CD4-positive, alpha-beta T cell (primary cell): ENCODE data around the gene SLC35F2. TPM values are rescaled to one million over a fixed set of nuclear protein-coding genes. Genes with fewer than 3 reads are reported as not detected.

Source experiments
- ATAC-seq: fragments of 200-7000 bp; cut with Tn5 transposase; one replicate; pipeline ENCODE4 v1.10.0; 2022; ENCODE audit warnings: mild to moderate bottlenecking; ENCODE audit not compliant: poor library complexity
- CTCF ChIA-PET: fragments of 350-600 bp; sonication (Branson Sonifier 250); formaldehyde crosslinking; loops from one replicate; lab custom pipeline; 2021; ENCODE audit warnings: antibody characterized with exemption, inconsistent platforms; lab: Charles Lee
- POLR2A ChIA-PET: fragments of 350-600 bp; sonication (Branson Sonifier 250); formaldehyde crosslinking; loops from one replicate; lab custom pipeline; 2021; ENCODE audit warnings: antibody characterized with exemption, inconsistent platforms; lab: Charles Lee
- DNase-seq, 14 experiments: peaks; one replicate each; pipeline ENCODE4 v3.0.0-alpha.2; 2013 to 2020; ENCODE audit warnings: mixed read lengths in 2 of 14
- H3K27ac ChIP-seq, 2 donors: one replicate each; pipeline versions ENCODE4 v1.5.1 to v1.7.0; 2013; ENCODE audit warnings: low read length in 2 of 2, low read depth in 1 of 2, mild to moderate bottlenecking in 1 of 2
- H3K27me3 ChIP-seq, 2 experiments: 1 replicate in 1 of 2; 2 replicates in 1 of 2; pipeline versions ENCODE4 v1.6.1 to v1.7.0; 2013; ENCODE audit warnings: low read length in 2 of 2, control low read depth in 1 of 2, mild to moderate bottlenecking in 1 of 2, moderate library complexity in 1 of 2; ENCODE audit not compliant: insufficient read depth in 2 of 2, control insufficient read depth in 1 of 2
- H3K36me3 ChIP-seq: one replicate; pipeline ENCODE4 v1.6.1; 2013; ENCODE audit warnings: low read length, control low read depth; ENCODE audit not compliant: insufficient read depth
- H3K4me1 ChIP-seq: one replicate; pipeline ENCODE4 v1.6.1; 2013; ENCODE audit warnings: low read length, control low read depth; ENCODE audit not compliant: insufficient read depth
- H3K4me3 ChIP-seq: one replicate; pipeline ENCODE4 v1.5.1; 2013; ENCODE audit warnings: mild to moderate bottlenecking, low read length, moderate library complexity
- H3K9me3 ChIP-seq, 2 experiments: 1 replicate in 1 of 2; 2 replicates in 1 of 2; pipeline versions ENCODE4 v1.6.1 to v1.7.0; 2013; ENCODE audit warnings: low read length in 2 of 2, mild to moderate bottlenecking in 2 of 2, control low read depth in 1 of 2, moderate library complexity in 1 of 2; ENCODE audit not compliant: control insufficient read depth in 1 of 2, insufficient read depth in 1 of 2
- H3K27ac Mint-ChIP-seq: one replicate; pipeline ENCODE4 v1.8.0; 2020; ENCODE audit warnings: mixed read lengths
- H3K27me3 Mint-ChIP-seq: one replicate; pipeline ENCODE4 v1.8.0; 2021; ENCODE audit warnings: mixed read lengths
- H3K36me3 Mint-ChIP-seq: one replicate; pipeline ENCODE4 v1.8.0; 2021; ENCODE audit warnings: low read depth, mixed read lengths
- H3K4me1 Mint-ChIP-seq: one replicate; pipeline ENCODE4 v1.8.0; 2021; ENCODE audit warnings: low read depth, mixed read lengths
- H3K4me3 Mint-ChIP-seq: one replicate; pipeline ENCODE4 v1.8.0; 2020; ENCODE audit warnings: mild to moderate bottlenecking, mixed read lengths
- H3K9me3 Mint-ChIP-seq: one replicate; pipeline ENCODE4 v1.8.0; 2020; ENCODE audit warnings: mixed read lengths
- CTCF ChIP-seq: fragments of 200-600 bp; IDR thresholded peaks from one replicate; pipeline ENCODE4 v1.8.0; 2022; ENCODE audit warnings: antibody characterized with exemption, mild to moderate bottlenecking
- intact Hi-C, 2 experiments: fragments of 100-400 bp; cut with DNase I in 1 of 2; cut with micrococcal nuclease in 1 of 2; formaldehyde crosslinking; loops; one replicate each; pipeline versions ENCODE4 v1.15.1 to v1.9.0; 2023 to 2025; cut with DNase I, micrococcal nuclease
- total RNA-seq, 174 experiments: library from RNA in 2 of 174; stranded (reverse) in 2 of 174; gene quantifications; one replicate each; pipeline ENCODE4 v1.2.3 and lab custom pipeline; 2021 to 2026

SLC35F2 gene
- total RNA-seq, 2 experiments from 2014 or later: 2.8 to 3.0 TPM

DNA sequence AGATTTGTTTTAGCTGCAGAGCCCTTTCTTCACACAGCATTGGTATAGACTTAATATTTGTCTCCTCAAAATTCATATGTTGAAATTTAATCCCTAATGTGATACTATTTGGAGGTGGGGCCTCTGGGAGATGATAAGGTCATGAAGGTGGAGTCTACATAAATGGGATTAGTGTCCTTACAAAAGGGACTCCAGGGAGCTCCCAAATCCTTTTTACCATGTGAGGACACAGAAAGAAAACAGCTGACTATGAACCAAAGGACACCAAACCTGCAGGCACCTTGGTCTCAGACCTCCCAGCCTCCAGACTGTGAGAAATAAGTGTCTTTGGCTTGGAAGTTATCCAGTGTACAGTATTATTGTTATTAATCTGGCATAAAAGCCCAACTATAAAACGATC, 10.2 kb downstream of the SLC35F2 start:
- no peak for TF ChIP-seq CTCF
- Mint-ChIP-seq H3K9me3 (no peaks in the 10 kb centered on the region), H3K27me3 (no peaks in the 10 kb centered on the region), H3K4me3 (no peak overlapping the region), H3K4me1 (peaks cover 26% of the 10 kb centered on the region), H3K27ac (no peak overlapping the region), H3K36me3 (no peaks in the 10 kb centered on the region)
- Histone ChIP-seq H3K36me3 (no peaks in the 10 kb centered on the region), H3K4me1 (no peaks in the 10 kb centered on the region), H3K27me3 (no peaks in the 10 kb centered on the region), H3K4me3 (no peak overlapping the region), H3K27ac (no peak overlapping the region), H3K9me3 (no peaks in the 10 kb centered on the region)
- no peak for ATAC-seq
- intact Hi-C loops: no loop called here
- ChIA-PET POLR2A (no interaction called here), CTCF (no interaction called here)
- DNase-seq: no peak

- Mint-ChIP-seq H3K27me3 (no peaks in the 10 kb centered on the region), H3K9me3 (no peaks in the 10 kb centered on the region), H3K27ac (no peak overlapping the region), H3K36me3 (no peaks in the 10 kb centered on the region), H3K4me1 (peaks cover 33% of the 10 kb centered on the region), H3K4me3 (no peak overlapping the region)
- intact Hi-C loops: no loop called here
- TF ChIP-seq CTCF: no peak
- Histone ChIP-seq H3K9me3 (no peaks in the 10 kb centered on the region), H3K36me3 (no peaks in the 10 kb centered on the region), H3K4me1 (no peaks in the 10 kb centered on the region), H3K4me3 (no peak overlapping the region), H3K27me3 (no peaks in the 10 kb centered on the region), H3K27ac (no peak overlapping the region)
- CTCF ChIA-PET: no interaction called here
- POLR2A ChIA-PET: interaction anchor here (0.6 kb wide), 1 partner anchor 98 kb away, joined by 4 read pairs; no protein-coding TSS in a partner anchor
- DNase-seq (no peak), ATAC-seq (no peak)
Measured at GRCh38 chr11:107847184-107847583, 11.4 kb downstream of the SLC35F2 start.

GRCh38 chr11:107844041-107844440, 14.5 kb downstream of the SLC35F2 start:
- Mint-ChIP-seq H3K4me3 (no peak overlapping the region), H3K27ac (no peak overlapping the region), H3K27me3 (no peaks in the 10 kb centered on the region), H3K4me1 (peaks cover 39% of the 10 kb centered on the region), H3K36me3 (no peaks in the 10 kb centered on the region), H3K9me3 (no peaks in the 10 kb centered on the region)
- no peak for TF ChIP-seq CTCF
- Histone ChIP-seq H3K27ac (no peak overlapping the region), H3K4me3 (no peak overlapping the region), H3K4me1 (peaks cover 22% of the 10 kb centered on the region), H3K9me3 (no peaks in the 10 kb centered on the region), H3K36me3 (no peaks in the 10 kb centered on the region), H3K27me3 (no peaks in the 10 kb centered on the region)
- intact Hi-C loops: no loop called here
- no peak for ATAC-seq
- ChIA-PET POLR2A (no interaction called here), CTCF (interaction anchor here (0.7 kb wide), 1 partner anchor 18 kb away, joined by 5 read pairs; no protein-coding TSS in a partner anchor)
- DNase-seq: no peak
